ENCODE data around the gene ANTXR1. TPM values are rescaled to one million over a fixed set of nuclear protein-coding genes. Genes with fewer than 3 reads are reported as not detected.

Gene ANTXR1
- polyA plus RNA-seq, 1 donor (not counting 4 experiments of a cell fraction or from before 2014, with no cell fraction given) = 20.4 TPM

- Histone ChIP-seq H3K4me3 (ENCODE audit: control insufficient read depth in 2 of 3, extremely low read depth in 1 of 3, insufficient read depth in 2 of 3, low read depth in 1 of 3, low read length in 3 of 3) (no peak overlapping the region), H3K79me2 (ENCODE audit: control insufficient read depth, insufficient read depth, low read length) (no peaks in the 10 kb centered on the region), H3K27me3 (ENCODE audit: control insufficient read depth, extremely low read depth, insufficient read depth, low read length) (no peaks in the 10 kb centered on the region), H3K9me1 (ENCODE audit: control insufficient read depth, extremely low read depth, insufficient read depth, low read length) (no peaks in the 10 kb centered on the region), H3K4me1 (ENCODE audit: control insufficient read depth, extremely low read depth, insufficient read depth, low read length) (peaks cover 2% of the 10 kb centered on the region), H3K9me3 (ENCODE audit: control insufficient read depth, low read depth, low read length) (no peaks in the 10 kb centered on the region), H4K20me1 (ENCODE audit: control insufficient read depth, extremely low read depth, insufficient read depth, low read length) (no peaks in the 10 kb centered on the region), H3K27ac (ENCODE audit: control insufficient read depth, insufficient read depth, low read length) (no peak overlapping the region), H2AFZ (ENCODE audit: control insufficient read depth, low read length) (no peak overlapping the region), H3K4me2 (ENCODE audit: control insufficient read depth, extremely low read depth, insufficient read depth, low read depth, low read length) (no peak overlapping the region), H3K9ac (ENCODE audit: control insufficient read depth, extremely low read depth, insufficient read depth, low read length) (no peak overlapping the region), H3K36me3 (ENCODE audit: control insufficient read depth in 2 of 2, extremely low read depth in 1 of 2, insufficient read depth in 2 of 2, low read length in 2 of 2) (peaks cover 0 to 4% of the 10 kb centered on the region in 2 experiments)
- FAIRE-seq (no peak), DNase-seq (ENCODE audit: low read depth, low spot score) (no peak)
- no peak for TF ChIP-seq CTCF (optimal IDR thresholded peaks at IDR 0.05 in 1 of 3, IDR thresholded peaks at IDR 0.05 in 1 of 3, conservative IDR thresholded peaks at IDR 0.05 in 1 of 3; ENCODE audit: extremely low read depth in 1 of 3, insufficient read depth in 2 of 3, low read length in 3 of 3)
- no peak for TF ChIP-seq EZH2 (IDR thresholded peaks at IDR 0.05; ENCODE audit: low read length)
- dilution Hi-C loops (cut with MboI; ENCODE audit: extremely low pct_ligation_motif_present, low sequenced_read_pairs) = no loop called here
Observed at GRCh38 chr2:69047625-69048145, 34.7 kb downstream of the ANTXR1 start.

GRCh38 chr2:69050802-69051201, 37.8 kb downstream of the ANTXR1 start:
- H3K9ac ChIP-seq (ENCODE audit: control insufficient read depth, extremely low read depth, insufficient read depth, low read length) = no peak overlapping the region
- H3K4me3 ChIP-seq (ENCODE audit: control insufficient read depth in 2 of 3, extremely low read depth in 1 of 3, insufficient read depth in 2 of 3, low read depth in 1 of 3, low read length in 3 of 3) = no peak overlapping the region
- no peaks in the 10 kb centered on the region for H3K36me3 ChIP-seq (ENCODE audit: control insufficient read depth in 2 of 2, extremely low read depth in 1 of 2, insufficient read depth in 2 of 2, low read length in 2 of 2)
- dilution Hi-C loops (cut with MboI; ENCODE audit: extremely low pct_ligation_motif_present, low sequenced_read_pairs) = no loop called here
- no peaks in the 10 kb centered on the region for H4K20me1 ChIP-seq (ENCODE audit: control insufficient read depth, extremely low read depth, insufficient read depth, low read length)
- DNase-seq (ENCODE audit: low read depth, low spot score) (no peak), FAIRE-seq (no peak)
- TF ChIP-seq EZH2 (IDR thresholded peaks at IDR 0.05; ENCODE audit: low read length) (no peak), CTCF (optimal IDR thresholded peaks at IDR 0.05 in 1 of 3, IDR thresholded peaks at IDR 0.05 in 1 of 3, conservative IDR thresholded peaks at IDR 0.05 in 1 of 3; ENCODE audit: extremely low read depth in 1 of 3, insufficient read depth in 2 of 3, low read length in 3 of 3) (no peak)
- H3K27ac ChIP-seq (ENCODE audit: control insufficient read depth, insufficient read depth, low read length) = no peak overlapping the region
- no peaks in the 10 kb centered on the region for H3K79me2 ChIP-seq (ENCODE audit: control insufficient read depth, insufficient read depth, low read length)
- peaks cover 2% of the 10 kb centered on the region for H3K4me1 ChIP-seq (ENCODE audit: control insufficient read depth, extremely low read depth, insufficient read depth, low read length)
- H3K27me3 ChIP-seq (ENCODE audit: control insufficient read depth, extremely low read depth, insufficient read depth, low read length) = no peaks in the 10 kb centered on the region
- no peaks in the 10 kb centered on the region for H3K9me1 ChIP-seq (ENCODE audit: control insufficient read depth, extremely low read depth, insufficient read depth, low read length)
- H3K4me2 ChIP-seq (ENCODE audit: control insufficient read depth, extremely low read depth, insufficient read depth, low read depth, low read length) = no peak overlapping the region
- H2AFZ ChIP-seq (ENCODE audit: control insufficient read depth, low read length) = no peak overlapping the region
- no peaks in the 10 kb centered on the region for H3K9me3 ChIP-seq (ENCODE audit: control insufficient read depth, low read depth, low read length)

All from keratinocyte (primary cell).